GM06990 (cell line): Measurements from ENCODE around the gene PCDHGB4.
"Not testable (repeated sequence)": the region's sequence is repeated elsewhere in the genome, so short reads cannot be mapped to it uniquely, and the experiment has no call there.

ENCODE experiments used
- DNase-seq: peaks from one replicate; pipeline ENCODE4 v3.0.0-alpha.2; 2011; ENCODE audit not compliant: insufficient read length; ENCODE audit errors: extremely low read depth
- H3K27me3 ChIP-seq: replicated peaks from 2 replicates; pipeline ENCODE4 v1.6.0; 2011; ENCODE audit warnings: low read length; ENCODE audit not compliant: control insufficient read depth, insufficient read depth
- H3K36me3 ChIP-seq: 2 replicates; pipeline ENCODE4 v1.5.1; 2011; ENCODE audit warnings: low read length; ENCODE audit not compliant: control insufficient read depth, insufficient read depth
- H3K4me3 ChIP-seq: replicated peaks from 2 replicates; pipeline ENCODE4 v1.5.1; 2011; ENCODE audit warnings: low read depth, mild to moderate bottlenecking, control low read depth, low read length
- TF ChIP-seq, protein P1 (sequence below): IDR thresholded peaks from 2 replicates; pipeline ENCODE4 v1.5.1; 2011; ENCODE audit warnings: low read length, control low read depth, mild to moderate bottlenecking, inconsistent platforms; ENCODE audit not compliant: insufficient read depth, poor library complexity, severe bottlenecking

PCDHGB4 gene

DNA sequence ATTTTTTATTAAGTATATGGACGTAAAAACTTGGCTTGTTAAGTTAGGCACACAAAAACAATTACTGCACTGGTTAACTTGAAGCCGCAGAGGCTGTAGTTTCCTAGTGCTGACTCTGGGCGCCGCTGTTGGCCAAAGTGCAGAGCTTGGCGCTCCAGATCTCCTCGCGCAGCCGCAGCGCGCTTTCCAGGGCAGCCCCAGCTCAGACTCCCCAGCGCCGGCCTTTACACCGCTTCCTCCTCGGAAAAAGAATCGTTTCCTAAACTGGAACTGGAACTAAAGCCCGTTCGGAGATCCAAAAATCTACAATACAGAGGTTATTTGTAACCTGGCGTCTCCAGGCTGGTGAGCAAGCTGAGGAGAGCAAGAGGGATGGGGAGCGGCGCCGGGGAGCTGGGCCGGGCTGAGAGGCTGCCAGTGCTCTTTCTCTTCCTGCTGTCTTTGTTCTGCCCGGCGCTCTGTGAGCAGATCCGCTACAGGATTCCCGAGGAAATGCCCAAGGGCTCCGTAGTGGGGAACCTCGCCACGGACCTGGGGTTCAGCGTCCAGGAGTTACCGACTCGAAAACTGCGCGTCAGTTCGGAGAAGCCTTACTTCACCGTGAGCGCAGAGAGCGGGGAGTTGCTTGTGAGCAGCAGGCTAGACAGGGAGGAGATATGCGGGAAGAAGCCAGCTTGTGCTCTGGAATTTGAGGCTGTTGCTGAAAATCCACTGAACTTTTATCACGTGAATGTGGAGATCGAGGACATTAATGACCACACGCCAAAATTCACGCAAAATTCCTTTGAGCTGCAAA is 10.5 kb downstream of the PCDHGB4 start, which contains the start of gene PCDHGB5:
Gene PCDHGB5 (plus strand): TSS at position 192 of the 796 bp plus-strand sequence. CDS start 181 bp downstream, at position 373.
- peak; percentile 37 for DNase-seq
- H3K27me3 ChIP-seq, H3K4me3 ChIP-seq, H3K36me3 ChIP-seq: not testable (repeated sequence)
- TF ChIP-seq, protein P1, sequence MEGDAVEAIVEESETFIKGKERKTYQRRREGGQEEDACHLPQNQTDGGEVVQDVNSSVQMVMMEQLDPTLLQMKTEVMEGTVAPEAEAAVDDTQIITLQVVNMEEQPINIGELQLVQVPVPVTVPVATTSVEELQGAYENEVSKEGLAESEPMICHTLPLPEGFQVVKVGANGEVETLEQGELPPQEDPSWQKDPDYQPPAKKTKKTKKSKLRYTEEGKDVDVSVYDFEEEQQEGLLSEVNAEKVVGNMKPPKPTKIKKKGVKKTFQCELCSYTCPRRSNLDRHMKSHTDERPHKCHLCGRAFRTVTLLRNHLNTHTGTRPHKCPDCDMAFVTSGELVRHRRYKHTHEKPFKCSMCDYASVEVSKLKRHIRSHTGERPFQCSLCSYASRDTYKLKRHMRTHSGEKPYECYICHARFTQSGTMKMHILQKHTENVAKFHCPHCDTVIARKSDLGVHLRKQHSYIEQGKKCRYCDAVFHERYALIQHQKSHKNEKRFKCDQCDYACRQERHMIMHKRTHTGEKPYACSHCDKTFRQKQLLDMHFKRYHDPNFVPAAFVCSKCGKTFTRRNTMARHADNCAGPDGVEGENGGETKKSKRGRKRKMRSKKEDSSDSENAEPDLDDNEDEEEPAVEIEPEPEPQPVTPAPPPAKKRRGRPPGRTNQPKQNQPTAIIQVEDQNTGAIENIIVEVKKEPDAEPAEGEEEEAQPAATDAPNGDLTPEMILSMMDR = peak; percentile 17

DNA sequence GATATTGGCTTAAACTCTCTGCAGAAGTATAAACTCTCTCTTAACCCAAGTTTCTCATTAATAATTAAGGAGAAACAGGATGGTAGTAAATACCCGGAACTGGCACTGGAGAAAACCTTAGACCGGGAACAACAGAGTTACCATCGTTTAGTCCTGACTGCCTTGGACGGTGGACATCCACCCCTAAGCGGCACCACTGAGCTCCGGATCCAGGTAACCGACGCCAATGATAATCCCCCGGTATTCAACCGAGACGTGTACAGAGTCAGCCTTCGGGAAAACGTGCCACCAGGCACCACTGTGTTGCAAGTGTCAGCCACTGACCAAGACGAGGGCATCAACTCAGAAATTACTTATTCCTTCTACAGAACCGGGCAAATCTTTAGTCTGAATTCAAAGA is 11.1 kb downstream of the PCDHGB4 start:
- Histone ChIP-seq H3K4me3 (no peak overlapping the region), H3K36me3 (no peaks in the 10 kb centered on the region), H3K27me3 (no peaks in the 10 kb centered on the region)
- DNase-seq = no peak
- TF ChIP-seq, protein P1 = no peak

DNA sequence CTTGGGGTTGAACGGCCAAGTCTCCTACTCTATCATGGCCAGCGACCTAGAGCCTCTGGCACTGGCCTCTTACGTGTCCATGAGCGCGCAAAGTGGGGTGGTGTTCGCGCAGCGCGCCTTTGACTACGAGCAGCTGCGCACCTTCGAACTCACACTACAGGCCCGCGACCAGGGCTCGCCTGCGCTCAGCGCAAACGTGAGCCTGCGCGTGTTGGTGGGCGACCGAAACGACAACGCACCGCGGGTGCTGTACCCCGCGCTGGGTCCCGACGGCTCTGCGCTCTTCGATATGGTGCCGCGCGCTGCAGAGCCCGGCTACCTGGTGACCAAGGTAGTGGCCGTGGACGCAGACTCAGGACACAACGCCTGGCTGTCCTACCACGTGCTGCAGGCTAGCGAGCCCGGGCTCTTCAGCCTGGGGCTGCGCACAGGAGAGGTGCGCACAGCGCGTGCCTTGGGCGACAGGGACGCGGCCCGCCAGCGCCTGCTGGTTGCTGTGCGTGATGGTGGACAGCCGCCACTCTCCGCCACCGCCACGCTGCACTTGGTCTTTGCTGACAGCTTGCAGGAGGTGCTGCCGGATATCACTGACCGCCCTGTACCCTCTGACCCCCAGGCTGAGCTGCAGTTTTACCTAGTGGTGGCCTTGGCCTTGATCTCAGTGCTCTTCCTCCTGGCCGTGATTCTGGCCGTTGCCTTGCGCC is 12.2 kb downstream of the PCDHGB4 start:
- DNase-seq = no peak
- H3K4me3 ChIP-seq = no peak overlapping the region
- H3K36me3 ChIP-seq = no peaks in the 10 kb centered on the region
- TF ChIP-seq, protein P1 = no peak
- H3K27me3 ChIP-seq = no peaks in the 10 kb centered on the region

DNA sequence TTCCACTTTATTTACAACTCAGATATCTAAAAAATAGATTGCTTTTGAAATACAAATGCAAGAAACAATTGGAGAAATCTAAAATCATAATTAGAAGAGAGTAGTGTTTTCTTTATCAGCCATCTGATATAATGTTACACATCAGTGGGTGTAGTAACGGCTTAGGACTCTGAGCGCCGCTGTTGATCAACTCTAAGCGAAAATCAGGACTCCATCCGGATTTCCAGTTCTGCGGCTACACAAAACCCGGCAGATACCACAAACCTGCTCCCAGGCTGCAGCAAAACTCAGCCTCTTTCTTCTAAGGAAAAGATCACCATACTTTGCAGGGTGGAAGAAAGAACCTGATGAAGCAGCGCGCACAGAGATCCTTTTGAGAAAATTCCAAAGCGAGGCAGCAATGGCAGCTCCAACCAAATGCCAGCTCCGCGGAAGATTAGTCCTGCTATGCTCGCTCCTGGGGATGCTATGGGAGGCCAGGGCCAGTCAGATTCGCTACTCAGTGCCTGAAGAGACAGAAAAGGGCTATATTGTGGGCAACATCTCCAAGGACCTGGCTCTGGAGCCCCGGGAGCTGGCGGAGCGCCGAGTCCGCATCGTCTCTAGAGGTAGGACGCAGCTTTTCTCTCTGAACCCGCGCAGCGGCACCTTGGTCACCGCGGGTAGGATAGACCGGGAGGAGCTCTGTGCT is 15.2 kb downstream of the PCDHGB4 start, which contains the start of gene PCDHGA9:
Gene PCDHGA9 (plus strand): TSS at position 226 of the 691 bp plus-strand sequence. CDS start 175 bp downstream, at position 401.
- Histone ChIP-seq H3K4me3 (no peak within 1 kb of the TSS), H3K27me3 (no peaks in the 10 kb centered on the region), H3K36me3 (no peaks in the 10 kb centered on the region)
- DNase-seq = no peak
- TF ChIP-seq, protein P1 = peak; percentile 14

DNA sequence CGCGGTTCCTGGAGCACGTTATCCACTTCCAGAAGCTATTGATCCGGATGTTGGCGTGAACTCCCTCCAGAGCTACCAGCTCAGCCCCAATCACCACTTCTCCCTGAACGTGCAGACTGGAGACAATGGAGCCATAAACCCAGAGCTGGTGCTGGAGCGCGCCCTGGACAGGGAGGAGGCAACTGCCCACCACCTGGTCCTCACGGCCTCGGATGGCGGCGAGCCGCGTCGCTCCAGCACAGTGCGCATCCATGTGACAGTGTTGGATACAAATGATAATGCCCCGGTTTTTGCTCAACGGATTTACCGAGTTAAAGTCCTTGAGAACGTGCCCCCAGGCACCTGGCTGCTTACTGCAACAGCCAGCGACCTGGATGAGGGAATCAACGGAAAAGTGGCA is 15.9 kb downstream of the PCDHGB4 start:
- H3K4me3 ChIP-seq = no peak overlapping the region
- H3K27me3 ChIP-seq = no peaks in the 10 kb centered on the region
- TF ChIP-seq, protein P1 = no peak
- H3K36me3 ChIP-seq = no peaks in the 10 kb centered on the region
- DNase-seq = no peak
